ENCODE data around the gene RIPOR2.

RIPOR2 gene

DNA sequence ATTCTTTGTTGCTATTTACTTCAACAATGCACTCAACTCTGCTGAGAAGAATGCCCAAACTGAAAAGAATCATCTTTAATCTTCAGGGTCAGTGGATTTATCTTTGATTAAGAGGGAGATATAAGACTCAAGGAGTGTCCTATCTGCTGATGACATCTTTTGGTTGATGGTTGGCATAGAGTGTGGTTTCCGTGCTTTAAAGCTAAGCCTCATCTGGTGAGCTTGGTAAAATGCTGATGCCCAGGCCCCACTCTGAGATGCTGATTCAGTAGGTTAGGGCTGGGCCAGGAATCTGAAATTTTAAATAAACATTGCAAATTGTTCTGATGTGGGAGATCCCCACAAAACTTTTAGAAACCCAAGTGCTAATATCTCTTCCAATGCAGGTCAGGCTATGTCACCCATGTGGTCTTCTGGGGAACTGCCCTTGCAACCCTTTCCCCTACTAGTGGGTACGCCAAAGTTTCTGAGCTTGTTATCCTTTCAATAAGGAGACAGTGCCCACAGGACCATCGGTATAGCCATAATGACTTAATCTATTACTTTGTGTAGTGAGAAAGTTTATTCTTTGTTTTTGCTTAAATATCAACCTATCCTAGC, 68.6 kb downstream of the RIPOR2 start:
- no peaks in the 10 kb centered on the region for H3K36me3 ChIP-seq (ENCODE audit: insufficient read depth, low read length)
- H3K9ac ChIP-seq (ENCODE audit: low read length), result no peak overlapping the region
- no peaks in the 10 kb centered on the region for H3K9me3 ChIP-seq (ENCODE audit: low read length)
- H3K4me1 ChIP-seq (ENCODE audit: insufficient read depth, low read length), result no peaks in the 10 kb centered on the region
- no peaks in the 10 kb centered on the region for H3K27me3 ChIP-seq (ENCODE audit: control insufficient read depth in 1 of 2, insufficient read depth in 2 of 2, low read length in 2 of 2)
- H3K27ac ChIP-seq (ENCODE audit: low read depth, low read length), result no peak overlapping the region
- no peak overlapping the region for H3K4me3 ChIP-seq (ENCODE audit: low read depth in 1 of 2, low read length in 2 of 2)

DNA sequence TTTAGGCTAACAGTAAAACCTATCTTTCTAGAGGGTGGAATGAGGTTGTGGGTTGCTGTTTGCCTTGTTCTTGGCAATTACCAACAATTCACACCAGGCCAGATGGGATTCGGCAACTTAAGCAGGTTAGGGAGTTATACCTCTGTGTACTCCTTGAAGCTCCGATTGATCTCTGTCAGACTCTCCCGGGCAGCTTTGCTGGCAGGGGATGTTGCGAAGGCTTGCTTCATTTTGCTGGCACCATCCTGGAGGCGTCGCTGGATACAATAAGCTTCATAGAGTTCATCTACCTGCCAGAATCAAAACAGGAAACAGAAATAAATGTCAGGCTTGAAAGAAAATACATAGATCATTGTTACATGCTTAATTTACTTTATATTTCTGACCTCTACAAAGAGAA, 70.6 kb downstream of the RIPOR2 start:
- no peaks in the 10 kb centered on the region for H3K36me3 ChIP-seq (ENCODE audit: insufficient read depth, low read length)

DNA sequence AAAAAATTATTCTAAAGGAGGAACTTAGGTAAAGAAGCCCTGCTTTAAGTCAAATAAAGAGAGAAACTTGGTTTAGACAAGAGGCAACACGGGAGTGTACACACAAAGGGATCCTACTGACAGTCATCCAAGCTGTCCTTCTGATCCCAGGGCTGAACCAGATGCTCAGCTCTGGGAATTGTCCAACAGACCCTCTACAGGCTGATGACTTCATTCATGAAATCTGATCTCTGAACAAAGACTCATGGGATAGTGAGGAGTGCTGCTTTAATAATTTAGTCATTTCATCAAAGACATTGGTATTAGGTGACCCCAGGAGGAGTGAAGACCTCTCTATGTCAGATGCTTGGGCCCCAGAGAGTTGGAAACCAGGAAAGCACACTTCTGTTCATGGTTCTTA, 71.4 kb downstream of the RIPOR2 start:
- Histone ChIP-seq H3K27ac (ENCODE audit: low read depth, low read length) (no peak overlapping the region), H3K36me3 (ENCODE audit: insufficient read depth, low read length) (no peaks in the 10 kb centered on the region), H3K4me1 (ENCODE audit: insufficient read depth, low read length) (no peaks in the 10 kb centered on the region), H3K27me3 (ENCODE audit: control insufficient read depth in 1 of 2, insufficient read depth in 2 of 2, low read length in 2 of 2) (no peaks in the 10 kb centered on the region), H3K4me3 (ENCODE audit: low read depth in 1 of 2, low read length in 2 of 2) (no peak overlapping the region), H3K9me3 (ENCODE audit: low read length) (no peaks in the 10 kb centered on the region), H3K9ac (ENCODE audit: low read length) (no peak overlapping the region)

More for the DNA sequence above, 70.6 kb downstream of the RIPOR2 start:
- Histone ChIP-seq H3K4me1 (ENCODE audit: insufficient read depth, low read length) (no peaks in the 10 kb centered on the region), H3K27ac (ENCODE audit: low read depth, low read length) (no peak overlapping the region), H3K27me3 (ENCODE audit: control insufficient read depth in 1 of 2, insufficient read depth in 2 of 2, low read length in 2 of 2) (no peaks in the 10 kb centered on the region), H3K4me3 (ENCODE audit: low read depth in 1 of 2, low read length in 2 of 2) (no peak overlapping the region), H3K9me3 (ENCODE audit: low read length) (no peaks in the 10 kb centered on the region), H3K9ac (ENCODE audit: low read length) (no peak overlapping the region)

DNA sequence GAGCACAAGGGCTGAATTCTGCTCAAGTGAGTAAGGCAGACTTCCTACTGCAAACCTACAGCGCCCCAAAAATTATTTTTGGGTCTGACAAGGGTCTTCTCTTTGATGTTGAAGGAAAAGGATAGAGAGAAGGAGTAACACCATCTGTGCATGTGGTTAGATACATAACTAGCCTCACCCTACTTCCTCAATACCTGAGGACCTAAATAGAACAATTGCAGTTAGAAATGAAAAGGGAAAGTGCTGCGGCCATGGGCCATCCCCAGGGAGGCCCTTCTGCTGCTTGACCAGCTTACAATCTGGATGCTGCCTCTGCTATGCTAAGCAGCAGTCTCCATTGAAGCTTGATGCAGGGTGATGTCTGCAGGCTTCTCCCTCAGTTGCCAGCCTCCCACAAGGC, 73.8 kb downstream of the RIPOR2 start:
- Histone ChIP-seq H3K9ac (ENCODE audit: low read length) (no peak overlapping the region), H3K27me3 (ENCODE audit: control insufficient read depth in 1 of 2, insufficient read depth in 2 of 2, low read length in 2 of 2) (no peaks in the 10 kb centered on the region), H3K4me1 (ENCODE audit: insufficient read depth, low read length) (no peaks in the 10 kb centered on the region), H3K9me3 (ENCODE audit: low read length) (no peaks in the 10 kb centered on the region), H3K36me3 (ENCODE audit: insufficient read depth, low read length) (no peaks in the 10 kb centered on the region), H3K27ac (ENCODE audit: low read depth, low read length) (no peak overlapping the region), H3K4me3 (ENCODE audit: low read depth in 1 of 2, low read length in 2 of 2) (no peak overlapping the region)

DNA sequence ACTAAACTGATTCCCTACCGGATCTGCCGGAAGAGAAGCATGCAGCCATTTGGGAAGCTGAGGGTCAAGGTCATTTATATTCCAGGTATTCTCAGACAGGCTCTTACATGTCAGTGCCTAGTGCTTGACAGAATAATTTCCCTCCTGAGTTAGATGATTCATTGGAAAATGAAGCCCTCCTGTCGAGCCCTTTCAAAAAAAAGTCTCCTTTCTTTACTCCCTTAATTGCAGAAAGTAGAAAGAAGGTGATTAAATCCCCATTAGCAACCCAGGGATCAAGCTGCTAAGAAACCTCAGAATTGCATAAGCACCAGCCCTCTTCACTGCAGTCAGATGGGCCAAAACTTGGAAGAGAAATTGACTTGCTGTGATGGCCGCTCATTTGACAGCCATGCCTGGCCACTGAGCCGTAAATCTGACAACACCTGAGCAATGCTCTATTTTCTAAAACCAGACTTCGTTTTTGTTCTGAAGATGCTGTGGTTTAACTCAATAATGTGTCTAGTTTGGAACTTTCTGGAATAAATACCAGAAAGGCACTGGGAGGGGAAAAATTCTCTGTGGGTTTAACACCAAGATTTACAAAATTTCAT, 76.1 kb downstream of the RIPOR2 start:
- Histone ChIP-seq H3K4me3 (ENCODE audit: low read depth in 1 of 2, low read length in 2 of 2) (no peak overlapping the region), H3K27me3 (ENCODE audit: control insufficient read depth in 1 of 2, insufficient read depth in 2 of 2, low read length in 2 of 2) (no peaks in the 10 kb centered on the region), H3K27ac (ENCODE audit: low read depth, low read length) (no peak overlapping the region), H3K36me3 (ENCODE audit: insufficient read depth, low read length) (no peaks in the 10 kb centered on the region), H3K9me3 (ENCODE audit: low read length) (no peaks in the 10 kb centered on the region), H3K9ac (ENCODE audit: low read length) (no peak overlapping the region), H3K4me1 (ENCODE audit: insufficient read depth, low read length) (no peaks in the 10 kb centered on the region)

DNA sequence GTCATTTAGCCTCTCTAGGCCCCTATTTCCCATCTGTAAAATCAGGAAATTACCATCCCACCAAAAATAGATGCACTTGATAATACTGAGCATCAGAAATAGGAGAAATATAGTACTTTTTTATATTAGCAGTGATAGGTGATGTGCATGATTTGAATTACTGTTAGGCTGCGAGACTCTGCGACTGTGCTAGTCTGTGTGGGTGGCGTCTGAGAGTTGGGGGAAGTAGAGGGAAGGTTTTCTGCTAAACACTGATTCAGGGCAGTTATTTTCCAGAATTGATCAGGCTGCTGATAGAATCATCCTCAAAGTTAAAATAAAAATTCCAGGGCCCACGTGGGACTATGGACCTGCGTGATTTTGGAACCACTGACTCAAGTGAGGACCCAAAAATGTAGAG, 76.6 kb downstream of the RIPOR2 start:
- Histone ChIP-seq H3K4me3 (ENCODE audit: low read depth in 1 of 2, low read length in 2 of 2) (no peak overlapping the region), H3K9ac (ENCODE audit: low read length) (no peak overlapping the region), H3K27me3 (ENCODE audit: control insufficient read depth in 1 of 2, insufficient read depth in 2 of 2, low read length in 2 of 2) (no peaks in the 10 kb centered on the region), H3K36me3 (ENCODE audit: insufficient read depth, low read length) (no peaks in the 10 kb centered on the region), H3K9me3 (ENCODE audit: low read length) (no peaks in the 10 kb centered on the region), H3K4me1 (ENCODE audit: insufficient read depth, low read length) (no peaks in the 10 kb centered on the region), H3K27ac (ENCODE audit: low read depth, low read length) (no peak overlapping the region)

DNA sequence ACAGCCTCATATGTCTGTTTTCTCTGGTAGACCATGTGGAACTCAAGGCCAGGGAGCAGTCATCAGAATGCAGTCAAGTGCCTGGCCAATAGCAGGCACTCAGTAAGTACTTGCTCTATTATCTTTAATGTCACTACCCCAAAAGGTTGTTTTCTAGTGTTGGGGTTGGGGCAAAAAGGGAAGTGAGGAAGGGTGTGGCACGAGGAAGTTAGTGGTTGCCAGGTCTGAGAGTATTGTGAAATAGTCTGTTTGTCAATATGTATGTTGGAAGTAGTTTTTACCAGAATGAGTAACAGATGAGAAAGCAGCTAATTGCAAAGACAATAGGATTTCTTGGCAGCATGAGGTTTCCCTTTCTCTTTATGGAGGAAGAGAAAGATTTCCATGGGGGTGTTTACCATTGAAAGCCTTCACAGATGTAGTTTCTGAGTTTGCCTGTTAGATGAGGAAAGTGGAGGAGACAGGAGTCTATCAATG, 77.5 kb downstream of the RIPOR2 start:
- no peaks in the 10 kb centered on the region for H3K36me3 ChIP-seq (ENCODE audit: insufficient read depth, low read length)
- no peak overlapping the region for H3K9ac ChIP-seq (ENCODE audit: low read length)
- H3K4me1 ChIP-seq (ENCODE audit: insufficient read depth, low read length), result no peaks in the 10 kb centered on the region
- no peak overlapping the region for H3K27ac ChIP-seq (ENCODE audit: low read depth, low read length)
- no peaks in the 10 kb centered on the region for H3K9me3 ChIP-seq (ENCODE audit: low read length)
- H3K27me3 ChIP-seq (ENCODE audit: control insufficient read depth in 1 of 2, insufficient read depth in 2 of 2, low read length in 2 of 2), result no peaks in the 10 kb centered on the region
- no peak overlapping the region for H3K4me3 ChIP-seq (ENCODE audit: low read depth in 1 of 2, low read length in 2 of 2)

DNA sequence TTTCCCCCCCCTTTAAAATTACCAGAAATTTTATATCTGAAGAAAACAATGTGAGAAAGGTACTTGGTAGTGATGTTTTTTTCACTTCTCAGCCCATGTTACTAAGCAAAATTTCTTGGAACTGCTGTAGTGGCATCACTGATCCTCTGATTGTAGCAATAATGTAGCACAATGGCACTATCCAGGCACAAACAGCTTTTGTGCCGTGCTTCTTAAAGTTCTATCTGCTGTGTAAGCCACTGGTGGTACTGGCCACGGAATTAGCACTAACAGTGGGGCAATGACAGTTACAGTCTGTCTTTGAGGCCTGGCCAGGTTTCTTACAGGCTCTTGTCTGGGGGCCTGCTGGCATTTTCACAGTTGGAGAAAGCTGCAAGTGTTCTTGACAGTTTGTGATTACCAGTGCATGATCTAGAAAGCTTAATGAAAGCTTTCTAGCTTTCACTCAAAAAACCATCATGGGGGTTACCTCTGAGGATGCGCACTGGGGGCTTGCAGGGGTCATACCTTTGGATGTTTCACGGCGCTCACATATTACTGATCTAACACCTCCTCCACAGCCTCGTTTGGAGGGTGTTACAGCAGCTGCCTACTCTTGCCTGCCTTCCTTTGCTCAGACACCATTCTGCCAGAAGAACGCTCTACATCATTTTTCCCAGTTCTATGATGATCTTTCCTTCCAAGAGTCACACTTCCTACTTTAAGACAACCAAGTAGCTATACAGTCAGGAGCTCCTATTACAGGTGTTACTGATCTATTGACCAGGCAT, 78.7 kb downstream of the RIPOR2 start:
- no peaks in the 10 kb centered on the region for H3K4me1 ChIP-seq (ENCODE audit: insufficient read depth, low read length)
- H3K4me3 ChIP-seq (ENCODE audit: low read depth in 1 of 2, low read length in 2 of 2), result no peak overlapping the region
- no peaks in the 10 kb centered on the region for H3K9me3 ChIP-seq (ENCODE audit: low read length)
- no peak overlapping the region for H3K27ac ChIP-seq (ENCODE audit: low read depth, low read length)
- no peaks in the 10 kb centered on the region for H3K27me3 ChIP-seq (ENCODE audit: control insufficient read depth in 1 of 2, insufficient read depth in 2 of 2, low read length in 2 of 2)
- H3K36me3 ChIP-seq (ENCODE audit: insufficient read depth, low read length), result no peaks in the 10 kb centered on the region
- H3K9ac ChIP-seq (ENCODE audit: low read length), result no peak overlapping the region

DNA sequence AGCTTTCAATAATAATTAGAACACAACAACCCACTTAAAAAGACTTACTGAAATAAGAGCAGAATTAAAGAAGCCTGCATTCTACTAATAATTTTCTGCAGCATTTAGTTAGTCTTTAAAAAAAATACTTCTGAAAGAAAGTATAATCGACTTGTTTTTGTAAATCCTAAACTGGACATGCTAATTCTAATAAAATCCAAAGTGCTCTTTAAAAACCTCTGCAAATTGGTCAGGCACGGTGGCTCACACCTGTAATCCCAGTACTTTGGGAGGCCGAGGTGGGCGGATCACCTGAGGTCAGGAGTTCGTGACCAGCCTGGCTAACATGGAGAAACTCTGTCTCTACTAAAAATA, 79.5 kb downstream of the RIPOR2 start:
- Histone ChIP-seq H3K27ac (ENCODE audit: low read depth, low read length) (no peak overlapping the region), H3K4me3 (ENCODE audit: low read depth in 1 of 2, low read length in 2 of 2) (no peak overlapping the region), H3K9me3 (ENCODE audit: low read length) (no peaks in the 10 kb centered on the region), H3K27me3 (ENCODE audit: control insufficient read depth in 1 of 2, insufficient read depth in 2 of 2, low read length in 2 of 2) (no peaks in the 10 kb centered on the region), H3K4me1 (ENCODE audit: insufficient read depth, low read length) (no peaks in the 10 kb centered on the region), H3K9ac (ENCODE audit: low read length) (no peak overlapping the region), H3K36me3 (ENCODE audit: insufficient read depth, low read length) (no peaks in the 10 kb centered on the region)

DNA sequence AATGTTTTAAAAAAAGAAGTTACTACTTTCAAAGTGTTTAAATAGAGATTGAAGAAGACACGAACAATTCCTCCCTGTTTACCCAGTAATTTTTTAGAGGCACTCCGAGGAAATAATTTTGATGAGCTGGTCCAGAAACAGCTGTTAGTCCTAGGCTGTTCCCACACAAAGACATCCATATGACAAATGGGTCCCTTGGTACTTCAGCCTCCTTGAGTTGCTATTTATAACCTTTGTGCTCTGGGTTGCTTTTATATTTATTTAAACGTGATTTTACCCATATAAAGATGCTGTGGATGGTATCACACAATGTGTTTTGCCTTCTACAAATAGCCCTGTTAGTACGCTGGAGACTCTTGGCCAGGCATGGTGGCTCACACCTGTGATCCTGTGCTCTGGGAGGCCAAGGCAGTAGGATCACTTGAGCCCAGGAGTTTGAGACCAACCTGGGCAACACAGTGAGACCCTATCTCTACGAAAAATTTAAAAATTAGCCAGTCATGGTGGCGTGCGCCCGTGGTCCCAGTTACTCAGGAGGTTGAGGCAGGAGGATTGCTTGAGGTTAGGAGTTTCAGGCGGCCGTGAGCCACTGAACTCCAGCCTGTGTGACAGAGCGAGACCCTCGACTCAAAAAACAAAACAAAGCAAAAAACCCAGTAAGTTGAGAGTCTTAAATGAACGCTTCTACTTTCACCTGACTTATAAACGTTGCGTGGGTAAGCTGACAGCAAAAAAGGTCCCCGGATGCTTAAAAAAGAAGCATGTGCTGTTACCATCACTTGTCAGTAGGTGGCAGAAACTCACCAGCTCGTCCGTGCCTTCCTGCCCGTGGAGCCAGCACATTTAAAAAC, 80.1 kb downstream of the RIPOR2 start:
- no peaks in the 10 kb centered on the region for H3K36me3 ChIP-seq (ENCODE audit: insufficient read depth, low read length)
- no peaks in the 10 kb centered on the region for H3K4me1 ChIP-seq (ENCODE audit: insufficient read depth, low read length)
- H3K27ac ChIP-seq (ENCODE audit: low read depth, low read length), result no peak overlapping the region
- H3K9ac ChIP-seq (ENCODE audit: low read length), result no peak overlapping the region
- H3K27me3 ChIP-seq (ENCODE audit: control insufficient read depth in 1 of 2, insufficient read depth in 2 of 2, low read length in 2 of 2), result no peaks in the 10 kb centered on the region
- H3K9me3 ChIP-seq (ENCODE audit: low read length), result no peaks in the 10 kb centered on the region
- H3K4me3 ChIP-seq (ENCODE audit: low read depth in 1 of 2, low read length in 2 of 2), result no peak overlapping the region

DNA sequence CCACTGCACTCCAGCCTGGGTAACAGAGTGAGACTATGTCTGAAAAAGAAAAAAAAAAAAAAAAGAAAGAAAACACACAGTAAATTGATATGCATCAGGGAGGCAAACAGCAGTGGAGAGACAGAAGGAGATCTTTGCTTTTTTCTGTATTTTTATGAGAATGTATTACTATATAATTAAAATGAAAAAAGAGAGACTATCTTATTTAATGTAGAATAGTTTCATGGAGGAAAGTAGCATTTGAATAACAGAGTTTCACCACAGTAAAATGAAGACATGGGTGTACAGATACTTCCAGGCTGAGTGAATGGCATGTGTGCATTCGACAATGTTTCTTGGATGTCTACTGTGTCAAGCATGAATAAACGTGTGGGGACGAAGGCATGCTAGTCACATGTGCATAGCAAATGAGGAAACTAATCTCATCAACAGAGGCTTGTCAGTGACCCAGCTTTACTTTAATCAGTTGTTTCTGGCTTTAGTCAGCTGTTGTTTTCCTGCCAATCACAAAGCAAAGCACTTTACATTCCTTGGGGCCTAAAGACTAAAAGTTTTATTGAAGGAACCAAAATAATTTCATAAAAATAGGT, 81.6 kb downstream of the RIPOR2 start:
- Histone ChIP-seq H3K27me3 (ENCODE audit: control insufficient read depth in 1 of 2, insufficient read depth in 2 of 2, low read length in 2 of 2) (no peaks in the 10 kb centered on the region), H3K4me1 (ENCODE audit: insufficient read depth, low read length) (no peaks in the 10 kb centered on the region), H3K27ac (ENCODE audit: low read depth, low read length) (no peak overlapping the region), H3K4me3 (ENCODE audit: low read depth in 1 of 2, low read length in 2 of 2) (no peak overlapping the region), H3K9me3 (ENCODE audit: low read length) (no peaks in the 10 kb centered on the region), H3K9ac (ENCODE audit: low read length) (no peak overlapping the region), H3K36me3 (ENCODE audit: insufficient read depth, low read length) (no peaks in the 10 kb centered on the region)
